ENCODE data around the gene ZFYVE28. TPM values are rescaled to one million over a fixed set of nuclear protein-coding genes. Genes with fewer than 3 reads are reported as not detected.

ZFYVE28 gene
- total RNA-seq, 1 experiment from 2014 or later = 1.5 TPM

GRCh38 chr4:2290974-2291704 lies 127.3 kb downstream of the ZFYVE28 start:
- no peaks in the 10 kb centered on the region for H3K9me3 ChIP-seq
- no peaks in the 10 kb centered on the region for H3K27me3 ChIP-seq
- no peaks in the 10 kb centered on the region for H3K36me3 ChIP-seq
- DNase-seq = no peak
- H3K4me3 ChIP-seq = no peak overlapping the region

DNA sequence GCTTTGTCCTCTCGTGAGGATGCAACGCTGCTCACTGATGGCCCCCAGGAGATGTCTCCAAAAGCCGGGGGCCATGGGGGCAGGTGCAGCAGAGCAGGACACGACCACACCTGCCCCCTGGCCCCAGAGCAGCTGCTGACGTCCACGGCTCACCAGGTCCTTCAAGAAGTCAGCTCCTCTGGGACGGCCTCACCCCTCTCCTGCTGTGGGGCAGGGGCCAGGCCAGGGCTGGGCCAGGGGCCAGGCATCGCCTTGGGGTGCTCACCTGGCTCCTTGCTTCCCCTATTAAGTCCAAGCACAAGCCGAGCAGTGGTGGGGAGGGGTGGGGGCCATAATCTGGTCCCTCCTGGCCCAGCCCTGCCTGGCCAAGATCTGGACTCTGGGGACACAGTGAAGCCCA lies 128.0 kb downstream of the ZFYVE28 start:
- Histone ChIP-seq H3K9me3 (no peaks in the 10 kb centered on the region), H3K36me3 (no peaks in the 10 kb centered on the region), H3K4me3 (no peak overlapping the region), H3K27me3 (no peaks in the 10 kb centered on the region)
- no peak for DNase-seq

GRCh38 chr4:2289955-2290333 lies 128.5 kb downstream of the ZFYVE28 start:
- no peak for DNase-seq
- no peaks in the 10 kb centered on the region for H3K9me3 ChIP-seq
- no peaks in the 10 kb centered on the region for H3K27me3 ChIP-seq

DNA sequence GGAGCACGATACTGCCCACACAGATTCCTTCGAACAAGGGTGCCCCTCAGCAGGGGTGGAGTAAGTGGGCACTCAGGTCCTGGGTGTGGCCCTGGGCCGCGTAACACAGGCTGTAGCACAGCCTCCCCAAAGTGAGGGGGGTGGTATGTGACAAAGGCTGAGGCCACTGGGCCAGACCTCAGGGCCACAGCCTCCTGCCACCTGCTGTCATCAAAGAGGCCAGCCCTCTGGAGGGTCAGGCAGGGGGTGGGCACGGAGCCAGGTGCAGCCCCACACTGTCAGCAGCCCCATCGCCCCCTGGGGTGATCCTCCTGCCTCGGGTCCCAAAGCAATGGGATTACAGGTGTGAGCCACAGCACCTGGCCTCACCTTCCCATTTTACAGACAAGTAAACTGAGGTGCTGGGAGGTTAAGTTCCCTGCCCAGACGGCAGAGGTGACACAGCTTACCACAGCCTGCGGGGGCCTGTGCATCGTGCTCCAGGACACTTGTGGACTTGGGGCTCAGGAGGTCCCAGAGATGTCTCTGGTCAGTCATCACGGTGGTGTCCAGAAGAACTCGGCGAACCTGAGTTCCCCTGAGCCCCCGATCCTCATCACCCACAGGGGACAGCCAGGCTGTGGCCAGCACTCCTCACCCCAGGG lies 129.0 kb downstream of the ZFYVE28 start:
- no peaks in the 10 kb centered on the region for H3K36me3 ChIP-seq
- no peak for DNase-seq
- no peaks in the 10 kb centered on the region for H3K27me3 ChIP-seq
- no peaks in the 10 kb centered on the region for H3K9me3 ChIP-seq
- no peak overlapping the region for H3K4me3 ChIP-seq

More at GRCh38 chr4:2289955-2290333, 128.5 kb downstream of the ZFYVE28 start:
- Histone ChIP-seq H3K4me3 (no peak overlapping the region), H3K36me3 (no peaks in the 10 kb centered on the region)

GRCh38 chr4:2288051-2288541 lies 130.3 kb downstream of the ZFYVE28 start:
- H3K27me3 ChIP-seq = no peaks in the 10 kb centered on the region
- no peak for DNase-seq
- H3K36me3 ChIP-seq = no peaks in the 10 kb centered on the region
- H3K9me3 ChIP-seq = no peaks in the 10 kb centered on the region
- H3K4me3 ChIP-seq = no peak overlapping the region

- Histone ChIP-seq H3K36me3 (no peaks in the 10 kb centered on the region), H3K9me3 (no peaks in the 10 kb centered on the region), H3K27me3 (no peaks in the 10 kb centered on the region), H3K4me3 (no peak overlapping the region)
- no peak for DNase-seq
Observed at GRCh38 chr4:2287594-2287915, 130.9 kb downstream of the ZFYVE28 start.

DNA sequence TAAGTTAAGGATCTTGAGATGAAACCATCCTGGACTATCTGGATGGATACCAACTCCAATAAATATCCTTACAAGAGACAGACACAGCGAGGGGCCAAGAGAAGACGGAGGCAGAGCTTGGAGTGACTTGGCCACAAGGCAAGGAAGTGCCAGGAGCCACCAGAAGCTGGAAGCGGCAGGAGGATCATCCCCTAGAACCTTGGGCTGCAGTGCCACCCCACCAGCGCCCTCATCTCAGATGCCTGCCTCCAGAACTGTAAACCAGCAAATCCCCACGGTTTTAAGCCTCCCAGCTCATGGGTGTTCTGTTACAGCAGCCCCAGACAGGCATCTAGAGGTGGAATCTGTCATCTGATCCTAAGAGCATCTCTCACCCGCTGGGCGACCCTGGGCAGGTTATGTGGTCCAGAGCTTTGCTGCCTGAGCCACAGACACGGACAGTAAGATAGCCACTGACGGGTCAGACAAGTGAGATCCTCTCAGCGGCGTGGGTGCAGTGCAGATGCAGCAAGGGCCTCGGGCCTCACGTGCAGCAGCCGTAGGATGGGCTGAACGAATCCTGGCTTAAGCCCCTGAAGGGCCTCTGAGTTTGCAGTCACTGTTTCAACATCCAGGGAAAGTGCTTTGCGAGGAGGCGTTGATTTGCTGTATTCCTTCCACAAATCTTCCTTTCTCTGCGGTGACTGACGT lies 131.4 kb downstream of the ZFYVE28 start:
- no peaks in the 10 kb centered on the region for H3K36me3 ChIP-seq
- DNase-seq = no peak
- H3K27me3 ChIP-seq = no peaks in the 10 kb centered on the region
- no peak overlapping the region for H3K4me3 ChIP-seq
- H3K9me3 ChIP-seq = no peaks in the 10 kb centered on the region

GRCh38 chr4:2285613-2286381 lies 132.6 kb downstream of the ZFYVE28 start:
- peak; percentile 27 for DNase-seq
- no peak overlapping the region for H3K4me3 ChIP-seq
- H3K27me3 ChIP-seq = no peaks in the 10 kb centered on the region
- H3K36me3 ChIP-seq = no peaks in the 10 kb centered on the region
- H3K9me3 ChIP-seq = no peaks in the 10 kb centered on the region

GRCh38 chr4:2284934-2285612 lies 133.4 kb downstream of the ZFYVE28 start:
- DNase-seq = peak; percentile 57

GRCh38 chr4:2284161-2284933 lies 134.1 kb downstream of the ZFYVE28 start:
- no peak for DNase-seq
- no peaks in the 10 kb centered on the region for H3K27me3 ChIP-seq
- H3K36me3 ChIP-seq = no peaks in the 10 kb centered on the region
- H3K4me3 ChIP-seq = no peak overlapping the region
- no peaks in the 10 kb centered on the region for H3K9me3 ChIP-seq

More at GRCh38 chr4:2284934-2285612, 133.4 kb downstream of the ZFYVE28 start:
- Histone ChIP-seq H3K36me3 (no peaks in the 10 kb centered on the region), H3K9me3 (no peaks in the 10 kb centered on the region), H3K4me3 (no peak overlapping the region), H3K27me3 (no peaks in the 10 kb centered on the region)

DNA sequence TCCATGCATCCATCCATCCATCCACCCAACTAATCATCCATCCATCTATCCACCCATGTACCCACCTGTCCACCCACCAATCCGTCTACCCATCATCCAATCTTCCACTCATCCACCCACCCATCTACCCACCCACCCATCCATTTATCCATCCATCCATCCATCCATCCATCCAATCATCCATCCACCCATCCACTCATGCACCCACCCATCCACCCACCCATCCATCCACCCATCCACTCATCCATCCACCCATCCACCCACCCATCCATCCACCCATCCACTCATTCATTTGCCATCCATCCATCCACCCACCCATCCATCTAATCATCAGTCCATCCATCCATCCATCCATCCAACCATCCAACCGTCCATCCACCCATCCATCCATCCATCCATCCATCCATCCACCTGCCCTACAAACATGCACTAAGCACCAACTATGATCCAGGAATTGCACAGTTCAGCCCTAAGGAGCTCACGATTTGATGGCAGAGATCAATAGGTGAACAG lies 135.2 kb downstream of the ZFYVE28 start:
- no peaks in the 10 kb centered on the region for H3K36me3 ChIP-seq
- DNase-seq = no peak
- H3K9me3 ChIP-seq = no peaks in the 10 kb centered on the region
- H3K27me3 ChIP-seq = no peaks in the 10 kb centered on the region
- H3K4me3 ChIP-seq = no peak overlapping the region

- Histone ChIP-seq H3K36me3 (no peaks in the 10 kb centered on the region), H3K27me3 (no peaks in the 10 kb centered on the region), H3K4me3 (no peak overlapping the region), H3K9me3 (no peaks in the 10 kb centered on the region)
- DNase-seq = no peak
Observed at GRCh38 chr4:2281575-2282343, 136.7 kb downstream of the ZFYVE28 start.

GRCh38 chr4:2280531-2281300 lies 137.7 kb downstream of the ZFYVE28 start:
- Histone ChIP-seq H3K36me3 (no peaks in the 10 kb centered on the region), H3K9me3 (no peaks in the 10 kb centered on the region), H3K27me3 (no peaks in the 10 kb centered on the region), H3K4me3 (no peak overlapping the region)
- DNase-seq = no peak

DNA sequence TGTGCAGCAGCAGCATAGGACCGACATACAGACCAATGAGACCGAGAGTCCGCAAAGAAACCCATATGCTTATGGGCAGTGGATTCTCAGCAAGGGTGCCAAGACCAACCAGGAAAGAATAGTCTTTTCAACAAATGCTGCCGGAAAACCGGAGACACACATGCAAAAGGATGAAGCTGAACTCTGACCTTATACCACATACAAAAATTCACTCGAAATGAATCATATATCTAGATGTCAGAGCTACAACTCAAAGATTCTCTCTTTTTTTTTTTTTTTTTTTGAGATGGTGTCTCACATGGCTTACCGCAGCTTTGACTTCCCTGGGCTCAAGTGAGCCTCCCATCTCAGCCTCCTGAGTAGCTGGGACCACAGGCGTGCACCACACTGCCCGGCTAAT lies 140.5 kb downstream of the ZFYVE28 start:
- Histone ChIP-seq H3K9me3 (no peaks in the 10 kb centered on the region), H3K4me3 (no peak overlapping the region), H3K36me3 (no peaks in the 10 kb centered on the region), H3K27me3 (no peaks in the 10 kb centered on the region)
- no peak for DNase-seq
